GM12865 (cell line): ENCODE measurements around the gene MAN2A2.

Experiments used
- DNase-seq: peaks from one replicate; pipeline ENCODE4 v3.0.0; 2010; ENCODE audit warnings: low read depth
- H3K4me3 ChIP-seq: 2 replicates; pipeline ENCODE4 v1.5.1; 2011; ENCODE audit warnings: mild to moderate bottlenecking, low read depth, low read length, control low read depth
- CTCF ChIP-seq: IDR thresholded peaks from 2 replicates; pipeline ENCODE4 v1.5.1; 2011; ENCODE audit warnings: low read length, control low read depth, low read depth, inconsistent platforms; ENCODE audit not compliant: insufficient read depth; ENCODE audit errors: missing control alignments

The MAN2A2 gene

GRCh38 chr15:90959028-90959595 is 56.0 kb downstream of the MAN2A2 start:
- H3K4me3 ChIP-seq, result no peak overlapping the region
- no peak for TF ChIP-seq CTCF
- DNase-seq, result no peak

GRCh38 chr15:90959894-90960293 is 56.8 kb downstream of the MAN2A2 start:
- TF ChIP-seq CTCF, result no peak

GRCh38 chr15:90960298-90961091 is 57.4 kb downstream of the MAN2A2 start:
- DNase-seq, result no peak
- H3K4me3 ChIP-seq, result no peak overlapping the region
- no peak for TF ChIP-seq CTCF

More at GRCh38 chr15:90959894-90960293, 56.8 kb downstream of the MAN2A2 start:
- DNase-seq, result no peak
- no peak overlapping the region for H3K4me3 ChIP-seq

GRCh38 chr15:90962021-90962420 is 58.9 kb downstream of the MAN2A2 start:
- H3K4me3 ChIP-seq, result no peak overlapping the region
- no peak for DNase-seq
- no peak for TF ChIP-seq CTCF

- H3K4me3 ChIP-seq, result no peak overlapping the region
- no peak for DNase-seq
- no peak for TF ChIP-seq CTCF
Measured at GRCh38 chr15:90966262-90966661, 63.2 kb downstream of the MAN2A2 start.

GRCh38 chr15:90967206-90967605 is 64.1 kb downstream of the MAN2A2 start:
- no peak for TF ChIP-seq CTCF
- no peak overlapping the region for H3K4me3 ChIP-seq
- DNase-seq, result no peak
